Measurements from ENCODE around the gene ZNF335.
A peak's percentile ranks its signal among the peaks of the same experiment; 100 is the strongest.

The ZNF335 gene

DNA sequence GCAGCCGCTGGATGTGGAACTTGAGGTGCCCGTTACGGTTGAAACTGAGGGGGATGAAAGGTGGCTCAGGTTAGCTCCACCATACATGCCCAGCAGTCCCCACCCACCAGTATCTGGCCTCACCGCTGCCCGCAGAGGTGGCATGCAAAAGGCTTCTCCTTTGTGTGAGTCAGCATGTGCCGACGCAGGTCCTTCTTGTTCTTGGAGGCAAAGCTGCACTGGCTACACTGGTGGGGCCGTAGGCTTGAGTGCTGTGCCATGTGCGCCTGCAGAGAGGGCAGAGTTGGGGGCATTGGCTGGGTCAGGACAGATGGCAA is 21.7 kb downstream of the ZNF335 start:
- DNase-seq, result no peak

DNA sequence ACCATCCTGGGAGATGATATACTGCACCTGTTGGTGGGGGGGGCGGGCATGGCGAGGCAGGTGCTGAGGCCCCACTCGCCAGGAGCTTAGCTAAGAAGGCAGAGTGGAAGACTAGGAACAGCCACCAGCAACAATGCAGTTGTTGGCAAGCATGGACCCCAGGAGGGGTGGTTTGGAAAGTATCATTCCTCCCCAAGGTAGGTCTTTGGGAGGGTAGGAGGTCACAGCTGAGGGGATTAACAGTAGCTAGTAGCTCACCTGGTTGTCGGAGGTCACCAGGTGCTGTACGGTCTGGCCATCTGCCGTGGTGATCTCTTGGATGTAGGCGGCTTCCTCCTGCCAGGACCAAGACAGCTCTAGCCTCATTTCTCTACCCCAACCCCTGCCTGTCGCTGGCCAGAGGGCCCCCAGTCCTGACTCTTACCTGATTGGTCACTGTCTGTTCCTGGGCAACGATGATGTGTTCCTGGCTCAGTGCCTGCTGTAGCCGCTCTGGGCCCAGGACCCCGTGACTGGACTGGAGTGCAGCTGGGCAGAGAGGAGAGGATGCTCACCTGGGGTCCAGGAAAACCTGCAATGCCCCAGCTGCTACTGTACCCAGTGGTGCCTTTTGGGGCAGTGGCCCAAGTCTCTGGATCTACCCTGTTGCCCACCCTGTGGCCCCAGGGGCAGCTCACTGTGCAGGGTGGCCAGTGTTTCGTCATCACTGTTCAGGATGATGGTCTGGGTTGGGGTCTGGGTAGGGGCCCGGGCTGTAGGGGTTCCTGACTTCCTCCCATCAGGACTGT is 22.3 kb downstream of the ZNF335 start:
- no peak for DNase-seq

DNA sequence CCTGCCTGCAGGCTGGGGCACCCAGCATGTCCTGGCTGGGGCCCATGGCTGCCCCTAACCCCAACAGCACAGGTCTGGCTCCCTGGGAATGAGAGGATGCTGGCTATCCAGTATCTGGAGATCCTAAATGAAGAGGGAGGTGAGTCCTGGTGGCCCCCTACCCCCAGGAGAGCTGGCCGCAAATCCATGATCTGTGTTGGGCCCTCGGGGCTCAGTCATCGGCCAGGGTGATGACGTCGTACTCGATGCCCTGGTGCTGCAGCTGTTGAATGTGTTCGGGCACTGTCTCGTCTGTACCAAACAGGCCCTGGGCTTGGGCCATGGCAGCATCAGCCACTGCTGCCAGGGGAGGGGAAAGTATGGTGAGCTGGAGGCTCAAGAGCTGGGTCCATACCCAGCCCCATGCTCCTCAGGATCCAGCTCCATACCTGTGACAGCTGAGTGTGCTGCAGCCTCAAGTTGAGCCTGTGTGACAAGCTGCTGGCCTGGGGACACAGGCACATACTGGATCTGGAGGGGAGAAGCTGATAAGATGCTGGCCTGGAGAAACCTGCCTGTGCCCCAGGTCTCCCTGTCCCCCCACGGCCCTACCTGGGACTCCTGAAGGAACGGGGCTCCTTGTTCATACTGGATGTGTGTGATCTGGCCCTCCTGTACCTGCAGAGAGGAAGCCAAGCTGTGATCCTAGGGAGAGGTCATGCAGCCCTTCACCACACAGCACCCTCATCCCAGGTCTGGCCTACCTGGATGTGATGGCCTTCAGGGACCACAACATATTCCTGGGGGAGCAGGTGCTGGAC is 23.1 kb downstream of the ZNF335 start:
- DNase-seq, result no peak

DNA sequence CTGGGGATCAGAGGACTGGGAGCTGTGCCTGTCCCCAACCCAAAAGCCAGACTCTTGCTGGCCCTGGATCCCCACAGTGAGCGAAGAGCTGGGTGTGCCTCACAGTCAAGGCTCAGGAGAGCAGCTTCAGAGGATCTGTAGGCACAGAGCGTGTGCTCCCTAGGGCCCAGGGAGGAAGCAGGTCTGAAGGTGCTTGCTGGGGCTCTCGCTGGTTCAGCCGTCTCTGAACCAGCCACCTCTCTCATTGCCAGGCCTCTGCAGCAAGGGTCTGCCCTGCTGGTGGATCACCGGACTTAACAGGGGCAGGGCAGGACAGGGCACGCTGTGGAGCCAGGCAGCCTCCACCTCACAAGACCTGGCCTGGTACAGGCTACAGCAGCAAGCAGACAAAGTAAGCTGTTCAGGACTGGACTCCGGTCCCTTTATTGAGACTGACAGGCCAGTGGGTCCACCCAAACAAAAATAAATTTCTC is 23.7 kb downstream of the ZNF335 start:
- DNase-seq, result no peak

DNA sequence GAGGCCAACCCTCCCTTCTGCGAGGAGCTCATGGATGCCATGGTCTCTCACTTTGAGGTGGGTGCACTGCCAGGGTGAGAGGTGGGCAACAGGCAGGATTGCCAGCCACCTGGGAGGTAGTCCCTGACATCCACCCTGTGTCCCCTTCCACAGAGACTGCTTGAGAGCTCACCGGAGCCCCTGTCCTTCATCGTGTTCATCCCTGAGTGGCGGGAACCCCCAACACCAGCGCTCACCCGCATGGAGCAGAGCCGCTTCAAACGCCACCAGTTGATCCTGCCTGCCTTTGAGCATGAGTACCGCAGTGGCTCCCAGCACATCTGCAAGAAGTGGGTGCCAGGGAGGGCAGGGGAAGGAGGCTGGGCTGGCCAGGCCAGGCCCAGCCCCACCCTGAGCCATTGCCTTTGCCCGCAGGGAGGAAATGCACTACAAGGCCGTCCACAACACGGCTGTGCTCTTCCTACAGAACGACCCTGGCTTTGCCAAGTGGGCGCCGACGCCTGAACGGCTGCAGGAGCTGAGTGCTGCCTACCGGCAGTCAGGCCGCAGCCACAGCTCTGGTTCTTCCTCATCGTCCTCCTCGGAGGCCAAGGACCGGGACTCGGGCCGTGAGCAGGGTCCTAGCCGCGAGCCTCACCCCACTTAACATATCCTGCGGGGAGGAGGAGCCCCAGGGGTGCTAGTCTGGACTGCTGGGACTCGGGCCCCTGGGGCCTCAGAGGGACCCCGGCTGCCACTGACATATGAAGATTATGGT is 24.7 kb downstream of the ZNF335 start:
- no peak for DNase-seq

GRCh38 chr20:45946149-45946970 is 25.6 kb downstream of the ZNF335 start:
- no peak for DNase-seq

DNA sequence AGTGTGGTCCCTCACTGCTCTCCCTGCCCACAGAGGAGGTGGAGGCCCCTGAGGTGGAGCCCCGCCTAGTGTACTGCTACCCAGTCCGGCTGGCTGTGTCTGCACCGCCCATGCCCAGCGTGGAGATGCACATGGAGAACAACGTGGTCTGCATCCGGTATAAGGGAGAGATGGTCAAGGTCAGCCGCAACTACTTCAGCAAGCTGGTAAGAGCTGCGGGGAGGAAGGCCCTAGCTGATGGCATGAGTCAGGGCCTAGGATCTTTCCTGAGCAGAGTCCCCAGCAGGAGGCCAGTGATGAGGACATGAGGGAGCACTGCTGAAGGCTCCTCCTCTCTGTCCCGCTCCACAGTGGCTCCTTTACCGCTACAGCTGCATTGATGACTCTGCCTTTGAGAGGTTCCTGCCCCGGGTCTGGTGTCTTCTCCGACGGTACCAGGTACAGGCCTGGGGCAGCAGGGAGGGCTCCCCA is 26.3 kb downstream of the ZNF335 start:
- no peak for DNase-seq

DNA sequence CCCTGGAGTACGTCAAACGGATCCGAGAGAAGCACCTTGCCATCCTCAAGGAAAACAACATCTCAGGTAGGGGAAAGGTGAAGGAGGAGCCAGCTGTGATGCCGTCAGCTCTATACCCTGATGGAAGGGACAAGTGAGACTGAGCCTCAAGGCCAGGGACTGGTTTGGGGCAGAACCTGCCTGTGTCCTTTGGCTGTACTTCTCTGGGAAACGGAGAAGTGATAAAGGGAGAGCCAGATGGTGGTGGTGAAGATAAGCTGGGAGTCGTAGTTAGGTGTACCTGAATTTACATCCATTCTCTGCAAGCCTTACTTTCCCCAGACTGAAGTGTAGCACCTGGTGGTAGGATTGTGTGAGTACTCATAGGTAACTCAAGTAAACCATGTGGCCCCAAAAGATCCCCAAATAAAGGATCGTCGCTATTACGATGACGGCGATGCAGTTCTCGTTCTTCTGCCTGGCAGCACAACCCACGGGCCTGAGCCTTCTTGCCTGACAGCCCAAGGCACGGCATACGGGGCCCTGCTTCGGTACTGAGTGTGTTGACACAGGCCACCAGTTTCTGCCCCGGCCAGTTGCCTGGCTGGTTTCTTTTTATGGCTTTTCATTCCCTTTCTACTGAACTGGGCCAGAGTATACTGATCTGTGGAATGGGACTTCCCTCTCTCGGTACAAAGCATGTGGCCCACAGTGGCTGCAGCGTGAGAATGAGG is 26.9 kb downstream of the ZNF335 start:
- no peak for DNase-seq

GRCh38 chr20:45944151-45944964 is 27.6 kb downstream of the ZNF335 start:
- DNase-seq, result no peak

- no peak for DNase-seq
These were observed 28.4 kb downstream of the ZNF335 start for GRCh38 chr20:45943613-45944012.

DNA sequence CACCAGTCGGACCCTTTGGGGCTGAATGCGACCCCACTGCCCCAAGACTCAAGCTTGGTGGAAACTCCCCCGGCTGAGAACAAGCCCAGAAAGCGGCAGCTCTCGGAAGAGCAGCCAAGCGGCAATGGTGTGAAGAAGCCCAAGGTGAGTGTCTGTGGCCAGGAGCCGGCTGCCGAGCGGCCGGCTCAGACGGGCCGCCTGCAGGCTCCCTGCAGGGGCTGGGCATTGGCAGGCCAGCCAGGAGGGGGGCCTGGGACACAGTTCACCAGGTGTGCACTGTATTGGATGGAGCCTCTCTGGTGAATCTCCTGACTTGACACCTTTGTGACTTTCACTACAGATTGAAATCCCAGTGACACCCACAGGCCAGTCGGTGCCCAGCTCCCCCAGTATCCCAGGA is 31.5 kb downstream of the ZNF335 start:
- no peak for DNase-seq

DNA sequence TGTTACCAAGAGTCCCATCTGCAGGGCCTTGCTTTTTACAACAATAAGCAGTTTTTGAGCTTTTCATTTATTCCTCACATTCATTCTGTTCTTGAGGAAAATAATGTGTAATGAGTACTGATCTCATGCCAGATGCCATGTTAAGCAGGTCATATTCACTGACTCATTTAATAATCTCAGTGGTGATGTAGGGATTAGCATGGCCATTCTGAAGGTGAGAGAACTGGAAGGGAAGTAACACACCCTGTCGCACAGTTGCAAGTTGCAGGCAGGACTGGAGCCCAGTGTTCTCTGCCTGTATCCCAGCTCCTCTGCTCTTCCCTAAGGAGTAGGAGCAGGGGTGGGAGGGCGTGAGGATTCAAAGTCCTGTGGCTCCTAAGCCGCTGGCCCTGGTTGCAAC is 31.9 kb downstream of the ZNF335 start:
- no peak for DNase-seq

- no peak for DNase-seq
These were observed 33.1 kb downstream of the ZNF335 start for GRCh38 chr20:45938727-45939438.

DNA sequence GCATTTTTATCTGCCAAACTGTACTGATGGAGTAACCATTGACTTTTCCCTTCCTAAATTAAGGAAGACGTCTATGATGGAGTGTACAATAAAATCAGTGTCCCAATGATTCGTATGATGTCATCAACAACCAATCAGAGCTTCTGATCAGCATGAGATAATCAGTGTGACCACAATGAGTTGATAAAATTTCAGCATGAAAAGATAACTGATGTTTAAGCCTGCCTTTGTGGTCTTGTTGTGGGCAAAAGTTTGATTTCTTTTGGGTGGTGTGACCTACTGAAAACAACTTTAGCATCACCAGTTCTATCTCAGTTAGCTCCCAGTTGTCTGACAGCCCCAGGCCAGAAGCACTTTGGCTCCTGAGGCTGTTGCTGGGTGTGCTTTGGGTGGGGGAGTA is 34.2 kb downstream of the ZNF335 start:
- DNase-seq, result no peak

DNA sequence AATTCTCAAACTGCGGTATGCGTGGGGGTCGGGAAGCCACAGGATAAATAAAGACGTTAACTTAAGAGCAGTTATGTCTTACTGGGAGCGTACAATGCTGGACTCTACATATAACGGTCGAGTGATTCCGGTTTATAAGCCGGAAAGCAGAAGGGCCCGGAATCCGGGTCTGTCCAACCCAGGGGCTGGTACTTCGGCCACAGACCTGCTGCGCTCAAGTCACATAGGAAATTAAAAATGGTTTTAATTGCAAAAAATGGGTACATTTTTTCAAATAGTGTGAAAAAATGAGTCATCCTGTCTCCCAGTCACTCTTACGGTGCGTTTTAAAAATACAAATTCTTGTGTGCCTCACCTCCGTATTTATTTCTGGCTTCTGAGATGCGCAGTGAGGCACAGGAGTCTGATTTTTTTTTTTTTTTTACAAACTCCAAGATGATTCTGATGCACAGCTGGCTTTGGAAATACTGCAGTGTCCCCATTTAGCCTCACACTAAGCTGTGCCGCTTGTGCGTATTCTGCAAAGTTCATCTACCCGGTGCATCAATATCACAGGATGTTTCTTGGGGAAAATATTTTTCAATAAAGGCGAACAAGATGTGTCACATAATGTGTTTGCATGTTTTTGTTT is 36.5 kb downstream of the ZNF335 start:
- no peak for DNase-seq

GRCh38 chr20:45934586-45935415 is 37.2 kb downstream of the ZNF335 start, which contains the start of gene PCIF1:
Gene PCIF1 (plus strand): TSS chr20:45934683. CDS start chr20:45939000, 4,317 bp downstream.
- peak; percentile 93 for DNase-seq

DNA sequence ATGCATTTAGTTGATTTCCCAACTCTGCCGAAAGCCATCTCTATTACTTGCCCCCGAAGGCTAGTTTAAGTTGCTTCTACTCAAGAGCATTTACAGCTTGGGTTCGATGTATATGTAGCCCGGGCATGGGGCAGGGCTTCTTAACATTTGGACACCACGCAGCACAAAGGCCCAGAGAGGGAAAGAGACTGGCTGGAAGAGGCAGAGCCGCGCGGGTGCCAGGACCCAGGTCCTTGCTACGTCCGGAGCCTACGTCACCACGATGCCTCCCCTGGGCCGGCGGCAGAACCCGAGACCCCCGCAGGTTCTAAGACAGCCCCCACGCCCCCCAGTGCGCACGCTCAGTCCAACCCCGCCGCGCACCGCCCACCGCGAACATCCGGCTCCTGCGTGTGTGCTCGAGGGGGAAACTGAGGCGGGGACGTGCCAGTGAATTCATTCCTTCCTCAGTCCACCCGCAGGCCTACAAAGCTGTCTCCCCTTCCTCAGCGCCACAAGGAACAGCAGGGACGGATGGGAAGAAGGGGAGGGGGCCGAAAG is 37.9 kb downstream of the ZNF335 start:
- DNase-seq, result no peak

- peak; percentile 61 for DNase-seq
These were observed 38.5 kb downstream of the ZNF335 start for GRCh38 chr20:45933266-45934045.
